Thoracic aorta (tissue), 2 donors: ENCODE data around the gene R3HDM2. TPM values are rescaled to one million over a fixed set of nuclear protein-coding genes. Genes with fewer than 3 reads are reported as not detected.

Experiments used
- ATAC-seq: fragments of 150-250 bp; one replicate; pipeline ENCODE4 v1.8.0; 2017; ENCODE audit warnings: low read depth; ENCODE audit not compliant: insufficient number of reproducible peaks, low FRiP score
- DNase-seq: peaks from one replicate; pipeline ENCODE4 v3.0.0-alpha.2; 2020; ENCODE audit warnings: low spot score
- H3K27ac ChIP-seq, 2 donors: fragments of 200-600 bp; sonication (generic); 1 replicate in 1 of 2; 2 replicates in 1 of 2; pipeline ENCODE4 v1.5.1; 2016; ENCODE audit warnings: mild to moderate bottlenecking in 2 of 2, moderate library complexity in 2 of 2
- H3K27me3 ChIP-seq: fragments of 200-600 bp; sonication (generic); replicated peaks from 2 replicates; pipeline ENCODE4 v1.6.0; 2016; ENCODE audit warnings: mild to moderate bottlenecking; ENCODE audit not compliant: insufficient read depth
- H3K36me3 ChIP-seq: fragments of 200-600 bp; sonication (generic); one replicate; pipeline ENCODE4 v1.5.1; 2016
- H3K4me1 ChIP-seq, 2 donors: fragments of 200-600 bp; sonication (generic); 1 replicate in 1 of 2; 2 replicates in 1 of 2; pipeline versions ENCODE4 v1.5.1 to v1.6.0; 2016; ENCODE audit warnings: low read depth in 2 of 2, mild to moderate bottlenecking in 1 of 2; ENCODE audit not compliant: control insufficient read depth in 1 of 2
- H3K4me3 ChIP-seq: fragments of 200-600 bp; sonication (generic); 2 replicates; pipeline ENCODE4 v1.5.1; 2016; ENCODE audit warnings: mild to moderate bottlenecking
- H3K9me3 ChIP-seq: fragments of 200-600 bp; sonication (generic); 2 replicates; pipeline ENCODE4 v1.5.1; 2016
- CTCF ChIP-seq: fragments of 200-600 bp; sonication (generic); IDR thresholded peaks from one replicate; pipeline ENCODE4 v1.5.1; 2019; ENCODE audit warnings: antibody characterized with exemption
- total RNA-seq, 2 donors: library from RNA; depleted of rRNA; stranded (reverse); fragments of >200 nt; gene quantifications; one replicate each; pipeline versions ENCODE4 v1.1.0 to v1.2.3, GENCODE V29; 2016

R3HDM2 gene
- total RNA-seq, 2 donors from 2014 or later, result 26.5 to 62.4 TPM

- no peak for TF ChIP-seq CTCF
- DNase-seq (no peak), ATAC-seq (no peak)
- Histone ChIP-seq H3K27ac (peak overlapping the region; percentile 34 to 67), H3K27me3 (peaks cover 12% of the 10 kb centered on the region), H3K36me3 (peaks cover 18% of the 10 kb centered on the region), H3K4me1 (peaks cover 17 to 38% of the 10 kb centered on the region in 2 donors), H3K9me3 (no peaks in the 10 kb centered on the region), H3K4me3 (peak overlapping the region; percentile 47)
Observed at GRCh38 chr12:57236201-57236924, 194.5 kb downstream of the R3HDM2 start.

- Histone ChIP-seq H3K27me3 (peaks cover 5% of the 10 kb centered on the region), H3K27ac (peak overlapping the region; percentile 34 to 67), H3K4me1 (peaks cover 16 to 38% of the 10 kb centered on the region in 2 donors), H3K4me3 (peak overlapping the region; percentile 47), H3K9me3 (no peaks in the 10 kb centered on the region), H3K36me3 (peaks cover 18% of the 10 kb centered on the region)
- no peak for ATAC-seq
- no peak for DNase-seq
- no peak for TF ChIP-seq CTCF
Observed at GRCh38 chr12:57235728-57236131, 195.1 kb downstream of the R3HDM2 start.

- Histone ChIP-seq H3K27ac (peak overlapping the region; percentile 34 to 67), H3K36me3 (peaks cover 18% of the 10 kb centered on the region), H3K4me3 (peak overlapping the region; percentile 47), H3K4me1 (peaks cover 18 to 38% of the 10 kb centered on the region in 2 donors), H3K9me3 (no peaks in the 10 kb centered on the region), H3K27me3 (no peaks in the 10 kb centered on the region)
- DNase-seq, result no peak
- TF ChIP-seq CTCF, result no peak
- ATAC-seq, result no peak
Observed at GRCh38 chr12:57235017-57235727, 195.7 kb downstream of the R3HDM2 start.

GRCh38 chr12:57234571-57235016 is 196.2 kb downstream of the R3HDM2 start:
- peaks cover 12 to 35% of the 10 kb centered on the region in 2 donors for H3K4me1 ChIP-seq
- no peak for ATAC-seq
- TF ChIP-seq CTCF, result no peak
- no peak for DNase-seq
- peaks cover 18% of the 10 kb centered on the region for H3K36me3 ChIP-seq
- H3K4me3 ChIP-seq, result no peak overlapping the region
- no peaks in the 10 kb centered on the region for H3K9me3 ChIP-seq
- no peaks in the 10 kb centered on the region for H3K27me3 ChIP-seq
- peak overlapping the region in 1 of 2 donors; percentile 67 for H3K27ac ChIP-seq

GRCh38 chr12:57234233-57234570 is 196.6 kb downstream of the R3HDM2 start:
- H3K27me3 ChIP-seq, result no peaks in the 10 kb centered on the region
- ATAC-seq (no peak), DNase-seq (no peak)
- H3K27ac ChIP-seq, result peak overlapping the region in 1 of 2 donors; percentile 67
- no peaks in the 10 kb centered on the region for H3K9me3 ChIP-seq
- H3K36me3 ChIP-seq, result peaks cover 18% of the 10 kb centered on the region
- no peak overlapping the region for H3K4me3 ChIP-seq
- H3K4me1 ChIP-seq, result peaks cover 13 to 33% of the 10 kb centered on the region in 2 donors
- TF ChIP-seq CTCF, result no peak
